HG03460 (cell line): ENCODE measurements around the gene SMIM34.
"Not testable (repeated sequence)": the region's sequence is repeated elsewhere in the genome, so short reads cannot be mapped to it uniquely, and the experiment has no call there.

Source experiments
- ATAC-seq: cut with Tn5 transposase; IDR thresholded peaks from one replicate; pipeline ENCODE4 v1.9.1; 2021; ENCODE audit not compliant: unreplicated experiment

Gene SMIM34, protein sequence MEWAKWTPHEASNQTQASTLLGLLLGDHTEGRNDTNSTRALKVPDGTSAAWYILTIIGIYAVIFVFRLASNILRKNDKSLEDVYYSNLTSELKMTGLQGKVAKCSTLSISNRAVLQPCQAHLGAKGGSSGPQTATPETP

DNA sequence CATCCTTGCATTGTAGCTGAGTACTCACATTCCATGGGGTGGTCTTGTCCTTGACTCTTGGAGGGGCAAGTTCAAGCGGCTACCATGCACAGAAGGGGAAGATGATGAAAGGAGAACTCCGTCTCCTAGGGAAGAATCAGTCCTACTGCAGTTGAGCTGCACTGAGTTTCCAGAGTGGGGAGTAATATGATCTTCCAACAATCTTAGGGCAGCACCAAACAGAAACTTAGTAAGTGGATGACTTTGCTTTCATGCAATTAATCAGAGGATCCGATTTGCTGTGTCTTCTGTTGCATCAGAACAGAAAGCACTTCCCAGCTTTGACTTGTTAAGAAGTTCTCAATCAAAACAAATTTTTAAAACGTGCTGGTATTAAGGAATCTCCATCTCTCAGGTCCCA lies at the start of gene SMIM34:
Gene SMIM34, minus strand, starts transcription at position 147 of the 400 bp plus-strand sequence. Its CDS starts 112 bp downstream, at position 35.
- not testable (repeated sequence) for ATAC-seq

DNA sequence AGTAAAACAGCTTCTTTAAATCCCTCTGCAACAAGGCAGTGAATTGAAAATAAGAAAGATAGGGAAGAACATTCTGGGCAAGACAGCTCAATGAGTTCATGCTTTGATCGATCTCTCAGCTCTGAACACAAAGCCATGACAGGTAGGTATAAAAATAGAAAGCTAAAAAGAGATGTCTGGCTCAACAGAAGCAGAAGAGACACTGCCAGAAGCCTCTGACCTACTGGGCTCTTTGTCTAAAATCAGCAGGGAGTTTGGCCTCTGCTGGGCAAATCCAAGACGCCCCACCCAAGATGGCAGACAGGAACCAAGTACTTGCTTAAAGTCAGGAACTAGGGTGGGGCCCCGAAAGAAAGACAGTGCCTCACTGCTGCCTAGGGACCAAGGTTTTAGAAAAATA lies 43.6 kb upstream of the SMIM34 start:
- ATAC-seq, result not testable (repeated sequence)

DNA sequence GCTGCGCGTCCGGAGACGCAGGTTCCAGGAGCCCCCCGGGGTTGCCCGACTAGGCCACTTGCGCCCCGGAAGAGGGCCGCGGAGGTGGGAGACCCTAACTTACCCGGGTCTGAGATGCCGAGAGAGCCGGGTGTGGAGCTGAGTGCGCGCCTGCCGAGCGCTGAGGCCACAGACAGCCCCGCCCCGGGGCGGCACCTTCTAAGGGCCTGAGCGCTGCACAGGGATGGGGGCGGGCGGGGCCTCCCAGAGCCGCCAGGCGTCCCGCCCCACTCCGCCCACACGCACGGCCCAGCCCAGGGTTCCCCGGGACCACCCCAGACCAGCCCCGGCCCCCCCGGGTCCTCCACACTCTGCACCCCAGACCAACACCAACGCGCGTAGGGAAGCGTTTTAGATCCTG lies 35.7 kb upstream of the SMIM34 start:
- not testable (repeated sequence) for ATAC-seq

DNA sequence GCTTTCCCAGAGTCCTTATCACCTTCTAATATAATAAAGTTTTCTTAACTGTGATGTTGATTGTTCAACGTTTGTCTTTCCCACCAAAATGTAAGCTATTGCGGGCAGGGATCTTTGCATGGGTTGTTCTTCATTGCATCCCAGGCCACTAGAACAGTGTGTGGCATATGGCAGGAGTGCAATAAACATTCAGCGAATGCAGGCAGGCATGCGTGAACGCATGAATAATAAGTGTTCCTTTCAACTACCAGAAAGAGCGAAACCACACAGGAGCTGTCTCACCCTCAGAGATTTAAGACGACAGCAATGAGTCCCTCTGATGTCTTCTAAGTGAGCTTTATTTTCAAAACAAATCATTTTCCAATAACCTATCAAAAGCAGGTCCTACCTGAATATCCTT lies 34.5 kb upstream of the SMIM34 start:
- ATAC-seq, result not testable (repeated sequence)

DNA sequence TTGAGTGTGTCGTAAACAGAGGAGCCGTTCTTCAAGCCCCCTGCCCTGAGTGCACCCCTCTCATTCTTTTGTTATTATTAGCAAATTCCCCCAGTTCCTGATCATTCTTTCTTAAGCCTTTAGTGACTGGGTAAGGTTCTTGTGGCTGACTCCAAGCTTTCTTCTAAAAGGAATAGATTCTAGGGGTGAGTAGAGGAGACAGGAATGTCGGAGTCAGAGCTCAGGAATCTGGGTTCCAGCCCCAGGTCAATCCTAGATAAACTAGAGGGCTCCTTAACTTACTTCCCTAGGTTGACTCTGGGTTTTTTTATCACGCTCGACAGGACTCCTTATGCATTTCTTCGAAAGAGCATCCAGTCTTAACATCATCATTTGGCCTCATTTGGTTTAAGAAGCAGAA lies 32.4 kb upstream of the SMIM34 start:
- ATAC-seq, result not testable (repeated sequence)

DNA sequence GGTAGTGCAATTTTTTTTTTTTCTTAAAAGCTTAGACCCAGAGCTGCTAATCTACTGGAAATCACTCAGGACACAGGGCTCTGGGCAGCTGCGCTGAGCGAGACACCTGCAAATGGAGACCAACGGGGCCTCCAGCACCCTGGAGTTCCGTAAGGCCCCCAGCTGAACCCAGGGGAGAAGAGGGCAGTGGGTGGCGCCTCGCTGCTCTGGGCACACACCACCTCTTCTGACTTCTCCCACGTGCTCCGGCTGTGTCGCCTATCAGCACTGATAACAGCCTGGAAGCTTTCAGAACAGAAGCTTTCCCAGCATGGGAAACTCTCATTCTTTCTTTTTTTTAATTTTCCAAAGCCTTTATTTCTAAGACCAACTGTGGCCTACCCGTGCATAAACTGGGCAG lies 31.9 kb upstream of the SMIM34 start:
- ATAC-seq, result not testable (repeated sequence)

DNA sequence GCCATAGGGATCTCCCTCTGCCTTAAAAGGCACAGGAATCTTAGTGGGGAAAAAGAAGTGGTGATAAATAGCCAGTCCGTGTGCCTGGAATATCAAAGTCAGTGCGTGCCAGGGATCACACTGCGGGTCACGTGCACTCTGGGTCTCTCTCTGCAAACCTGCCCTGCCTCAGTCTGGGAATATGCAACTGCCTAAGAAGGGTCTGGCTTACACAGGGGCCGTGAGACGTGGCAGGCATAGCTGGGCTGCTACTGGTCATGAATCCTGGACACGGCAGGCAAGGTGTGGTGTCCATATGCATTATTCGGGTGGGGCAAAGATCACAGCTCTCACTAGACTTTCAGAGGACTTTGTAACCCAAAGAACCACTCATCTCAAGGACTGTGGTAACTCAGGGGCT lies 23.3 kb upstream of the SMIM34 start:
- ATAC-seq, result not testable (repeated sequence)

DNA sequence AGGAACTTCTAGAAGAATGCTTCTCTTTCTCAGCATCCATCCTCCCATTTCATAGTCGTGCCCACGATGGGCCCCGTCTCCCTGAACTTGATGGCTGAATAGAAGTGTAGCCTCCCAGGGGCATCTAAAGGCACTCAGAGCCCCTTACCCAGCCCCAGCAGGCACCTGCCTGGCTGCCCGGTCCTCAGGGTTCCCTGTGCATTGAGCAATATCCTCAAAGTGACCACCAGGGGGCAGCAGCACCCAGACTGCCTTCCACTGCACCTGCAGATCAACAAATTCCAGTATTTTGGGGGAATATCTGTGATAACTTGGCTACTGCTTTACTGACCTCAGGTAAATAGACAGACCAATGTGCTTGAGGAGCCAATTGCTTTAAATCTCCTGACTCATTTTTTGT lies 19.7 kb upstream of the SMIM34 start:
- ATAC-seq, result not testable (repeated sequence)

DNA sequence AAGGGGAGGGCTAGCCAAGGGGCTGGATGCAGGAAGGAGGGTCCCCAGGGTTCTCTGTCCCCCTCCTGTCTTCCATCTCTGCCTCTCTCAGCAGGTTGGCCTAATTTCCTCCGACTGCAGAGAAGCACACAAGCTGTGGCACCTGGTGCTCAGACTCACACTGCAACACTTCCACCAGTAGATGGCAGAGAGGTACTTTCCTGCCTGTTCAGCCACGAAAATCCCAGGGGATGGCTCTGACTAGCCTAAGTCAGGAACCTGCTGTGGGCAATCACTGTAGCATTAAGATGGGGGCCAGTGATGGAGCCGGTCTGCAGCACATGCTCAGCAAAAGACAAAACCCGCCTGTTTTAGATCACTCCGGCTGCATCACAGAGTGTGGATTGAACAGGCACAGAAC lies 6.0 kb upstream of the SMIM34 start:
- not testable (repeated sequence) for ATAC-seq

DNA sequence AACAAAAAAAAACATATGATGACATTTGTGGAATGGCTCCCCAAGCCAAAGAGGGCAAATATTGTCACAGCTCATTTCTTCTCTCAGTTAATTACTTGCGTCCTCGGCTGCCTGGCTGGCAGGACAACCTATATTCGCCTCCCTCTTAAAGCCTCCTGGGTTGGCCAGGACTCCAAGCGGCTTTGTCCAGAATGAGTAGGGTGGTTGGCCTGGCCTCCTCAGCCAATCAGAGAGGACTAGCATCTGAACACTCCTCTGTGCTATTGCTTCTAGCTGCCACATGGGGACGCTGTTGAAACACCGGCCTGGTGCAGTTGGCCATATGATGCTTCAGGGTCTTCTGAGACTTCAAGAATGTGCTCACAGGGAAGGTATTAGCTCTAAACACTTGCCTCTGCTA lies 4.7 kb upstream of the SMIM34 start:
- ATAC-seq, result not testable (repeated sequence)

DNA sequence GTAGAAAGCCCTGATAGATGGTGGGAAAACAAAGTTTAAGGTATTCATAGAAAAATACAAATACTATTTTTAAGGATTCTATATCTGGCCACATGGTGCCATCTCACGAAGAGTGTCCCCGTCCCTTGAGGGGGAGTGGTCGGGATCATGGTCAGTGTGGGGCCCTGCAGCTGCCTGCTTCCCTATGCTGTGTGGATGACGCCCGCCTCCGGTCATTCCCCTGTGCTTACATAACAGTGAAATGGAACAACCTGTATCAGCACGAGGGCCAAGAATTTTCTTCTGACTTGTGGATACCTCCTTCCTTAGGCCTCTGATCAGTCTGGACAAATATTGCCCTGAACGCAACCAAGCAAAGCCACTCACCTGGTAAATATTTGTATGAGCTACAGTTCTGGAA lies 3.6 kb upstream of the SMIM34 start:
- not testable (repeated sequence) for ATAC-seq

DNA sequence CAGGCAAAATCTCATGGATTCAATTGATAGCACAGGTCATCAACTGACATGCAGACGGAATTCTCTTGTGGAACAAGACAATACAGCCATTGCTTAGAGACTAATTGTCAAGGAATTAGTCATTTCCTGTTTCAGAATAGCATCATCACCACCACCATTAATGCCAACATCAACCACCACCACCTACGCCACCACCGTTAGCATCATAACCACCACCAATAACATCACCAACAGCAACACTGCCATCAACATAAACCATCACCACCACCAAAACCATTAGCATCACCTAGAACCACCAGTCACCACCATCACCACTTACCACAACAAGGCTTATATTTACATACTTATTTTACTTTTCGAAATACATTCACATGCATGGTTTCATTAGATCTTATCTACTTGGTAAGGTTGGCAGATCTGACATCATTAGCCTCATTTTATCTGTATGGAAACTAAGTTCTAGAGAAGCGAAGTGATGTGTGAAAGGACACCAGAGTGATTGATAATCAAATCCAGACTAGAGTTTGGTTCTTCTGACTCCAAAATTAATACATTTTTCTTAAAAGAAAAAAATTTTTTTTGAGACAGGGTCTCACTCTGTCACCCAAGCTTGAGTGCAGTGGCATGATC lies 6.2 kb downstream of the SMIM34 start:
- ATAC-seq, result not testable (repeated sequence)

DNA sequence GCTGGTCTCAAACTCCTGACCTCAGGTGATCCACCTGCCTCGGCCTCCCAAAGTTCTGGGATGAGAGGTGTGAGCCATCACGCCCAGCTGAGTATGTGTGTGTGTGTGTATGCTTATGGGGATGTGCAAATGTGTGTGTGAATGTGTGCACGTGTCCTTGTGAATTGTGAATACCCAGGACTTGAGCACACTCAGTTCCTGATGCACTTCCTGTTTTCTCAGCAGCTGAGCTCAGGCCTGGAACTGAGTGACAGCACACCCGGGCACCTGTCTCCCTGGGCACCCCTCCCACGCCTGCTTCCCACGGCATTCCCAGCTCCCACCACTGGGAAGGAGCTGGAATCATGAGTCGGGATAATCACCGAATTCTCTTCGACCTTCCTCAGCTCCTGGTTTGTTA lies 16.5 kb downstream of the SMIM34 start:
- ATAC-seq, result not testable (repeated sequence)

DNA sequence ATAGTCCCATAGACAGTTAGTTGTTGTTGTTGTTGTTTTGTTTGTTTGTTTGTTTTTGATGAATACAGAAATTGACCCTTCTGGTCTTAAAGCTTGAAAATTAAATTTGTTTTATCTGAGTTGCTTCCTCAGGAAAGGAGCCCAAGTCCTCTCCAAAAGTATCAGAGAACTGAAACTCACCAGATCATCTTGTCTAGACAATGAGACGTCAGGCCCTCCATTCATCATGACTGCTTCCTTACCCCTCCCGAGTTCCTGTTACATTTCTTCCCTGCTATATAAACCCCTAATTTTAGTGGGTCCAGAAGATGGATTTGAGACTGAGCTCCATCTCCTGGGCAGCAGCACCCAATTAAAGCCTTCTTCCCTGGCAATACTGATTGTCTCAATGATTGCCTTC lies 17.1 kb downstream of the SMIM34 start:
- not testable (repeated sequence) for ATAC-seq

DNA sequence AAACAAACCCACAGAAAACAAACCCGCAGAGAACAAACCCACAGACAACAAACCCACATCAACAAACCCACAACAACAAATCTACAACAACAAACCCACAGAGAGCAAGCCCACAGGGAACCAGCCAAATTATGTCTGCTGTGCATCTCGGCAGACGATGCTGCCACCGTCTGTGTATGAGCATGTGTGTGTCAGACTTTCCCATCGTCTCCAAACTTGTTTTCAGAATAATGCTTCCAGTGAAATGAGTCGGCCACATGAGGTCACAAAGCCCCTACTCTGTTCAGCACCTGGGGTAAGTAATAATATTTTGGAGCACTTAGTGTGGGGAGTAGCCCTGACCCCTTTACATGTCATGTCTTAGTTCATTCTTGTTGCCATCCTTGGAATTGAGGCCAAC lies 17.6 kb downstream of the SMIM34 start:
- ATAC-seq, result not testable (repeated sequence)

DNA sequence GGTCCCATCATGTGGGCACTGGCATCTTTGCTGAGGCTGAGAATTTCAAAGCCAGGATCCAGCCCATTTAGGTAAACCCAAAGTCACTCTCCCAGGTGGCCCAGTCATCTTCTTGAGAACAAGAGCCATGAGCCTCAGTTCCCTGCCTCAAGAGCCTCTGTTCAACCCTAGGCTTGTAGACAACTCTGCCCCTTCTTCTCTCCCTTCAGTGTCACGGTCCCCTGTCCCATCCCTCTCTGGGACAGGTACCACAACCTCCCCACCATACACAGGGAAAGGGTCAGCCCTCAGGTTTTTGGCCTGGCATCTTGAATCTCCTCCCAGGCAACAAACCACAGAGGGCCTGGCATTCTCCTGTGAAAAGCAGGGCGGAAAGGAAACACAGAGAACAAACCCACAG lies 18.1 kb downstream of the SMIM34 start:
- not testable (repeated sequence) for ATAC-seq

DNA sequence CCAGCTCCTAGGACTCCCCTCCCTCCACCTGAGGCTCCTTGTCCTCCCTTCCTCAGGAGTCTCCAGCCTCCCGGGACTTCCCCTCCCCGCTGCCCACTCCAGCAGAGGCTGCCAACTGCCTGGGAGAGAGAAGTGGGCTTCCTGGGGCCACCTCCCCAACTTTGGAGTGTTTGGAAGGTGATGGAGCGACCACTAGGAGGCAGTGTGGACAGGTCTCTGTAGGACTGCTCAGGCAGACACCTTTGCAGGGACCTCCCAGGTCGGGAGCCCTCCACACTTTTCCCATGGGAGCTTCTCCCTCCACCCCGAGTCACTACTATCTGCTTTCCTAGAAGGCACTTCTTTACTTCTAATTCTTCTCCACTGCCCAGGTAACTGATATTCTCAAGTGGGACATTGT lies 19.0 kb downstream of the SMIM34 start:
- not testable (repeated sequence) for ATAC-seq

DNA sequence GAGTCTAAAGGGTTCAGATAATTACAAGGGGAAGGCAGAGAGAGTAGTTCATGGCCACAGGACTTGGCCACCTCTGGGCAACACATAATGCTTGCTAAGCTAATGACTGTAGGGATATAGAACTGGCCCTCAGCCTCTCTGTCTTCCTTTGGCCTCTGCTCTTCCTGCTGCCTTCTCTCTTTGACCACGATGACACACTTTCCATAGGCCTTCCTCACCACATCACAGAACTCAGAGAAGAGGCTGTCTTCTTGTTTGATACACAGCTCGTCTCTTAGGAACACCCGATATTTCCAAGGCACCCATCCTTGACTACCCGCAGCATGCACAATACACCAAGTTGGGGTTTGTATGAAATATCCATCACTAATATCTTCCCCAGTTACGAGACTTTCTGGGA lies 23.2 kb downstream of the SMIM34 start:
- not testable (repeated sequence) for ATAC-seq

DNA sequence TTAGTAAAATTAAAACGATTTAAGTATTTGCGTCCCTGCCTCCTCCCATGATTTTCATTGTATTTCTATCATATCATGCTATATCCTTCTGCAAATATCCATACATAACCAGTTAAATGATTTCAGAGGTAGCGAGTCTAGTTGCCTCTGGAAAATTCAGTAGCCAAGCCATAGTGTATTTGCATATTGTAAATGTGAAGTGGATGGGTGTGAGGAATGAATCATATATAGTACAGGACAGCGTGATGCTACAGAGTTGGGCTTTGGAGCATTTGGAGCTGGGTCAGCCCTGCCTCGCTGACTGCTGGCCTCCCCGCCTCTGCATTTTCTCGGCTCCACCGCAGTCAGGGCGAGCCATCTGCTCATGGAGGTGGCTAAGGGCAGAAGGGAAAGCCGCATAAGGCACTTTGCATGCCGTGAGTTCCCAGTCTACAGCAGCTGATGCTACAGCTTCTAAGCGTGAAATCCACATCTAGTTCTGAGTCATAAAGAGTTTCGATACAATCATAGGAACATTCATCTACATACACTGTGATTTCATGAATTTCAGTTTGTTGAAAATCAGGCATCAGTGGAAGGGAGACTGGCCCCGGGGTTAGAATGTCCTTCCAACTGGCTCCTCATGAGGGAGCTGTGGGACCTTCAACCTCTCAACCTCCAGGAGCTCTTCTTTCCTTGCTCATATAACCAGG lies 39.9 kb downstream of the SMIM34 start:
- not testable (repeated sequence) for ATAC-seq

DNA sequence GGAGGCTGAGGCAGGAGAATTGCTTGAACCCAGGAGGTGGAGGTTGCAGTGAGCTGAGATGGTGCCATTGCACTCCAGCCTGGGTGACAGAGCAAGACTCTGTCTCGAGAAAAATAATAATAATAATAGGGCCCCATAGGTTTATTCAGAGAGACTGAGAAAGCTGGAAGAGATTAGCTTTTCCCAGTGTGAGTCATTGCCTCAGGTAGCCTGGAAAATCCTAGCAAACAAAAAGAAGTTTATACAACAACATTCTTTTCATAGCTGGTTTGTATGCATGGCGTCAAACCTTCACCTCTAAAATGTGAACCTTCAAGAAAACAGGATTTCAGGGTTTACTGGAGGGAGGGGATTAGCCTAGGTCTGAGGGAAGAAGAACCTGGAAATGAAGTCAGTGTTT lies 40.6 kb downstream of the SMIM34 start:
- ATAC-seq, result not testable (repeated sequence)

DNA sequence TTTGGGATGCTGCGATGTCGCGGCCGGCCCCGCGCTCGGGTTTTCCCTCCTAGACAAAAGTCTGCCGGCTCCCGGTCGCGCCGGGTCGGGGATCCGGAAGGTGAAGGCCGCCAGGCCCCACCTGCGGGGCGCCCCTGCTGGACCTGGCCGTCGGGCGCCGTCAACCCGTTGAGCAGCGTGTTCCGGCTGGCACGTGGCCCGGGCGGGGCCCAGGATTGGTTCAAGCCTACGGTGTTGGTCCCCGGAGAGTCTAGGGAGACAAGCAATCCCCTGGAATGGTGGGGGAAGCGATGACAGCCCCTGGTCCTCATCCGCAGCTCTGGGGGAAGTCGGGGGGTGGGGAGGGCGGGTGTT lies 48.2 kb downstream of the SMIM34 start:
- peak; percentile 61 for ATAC-seq

DNA sequence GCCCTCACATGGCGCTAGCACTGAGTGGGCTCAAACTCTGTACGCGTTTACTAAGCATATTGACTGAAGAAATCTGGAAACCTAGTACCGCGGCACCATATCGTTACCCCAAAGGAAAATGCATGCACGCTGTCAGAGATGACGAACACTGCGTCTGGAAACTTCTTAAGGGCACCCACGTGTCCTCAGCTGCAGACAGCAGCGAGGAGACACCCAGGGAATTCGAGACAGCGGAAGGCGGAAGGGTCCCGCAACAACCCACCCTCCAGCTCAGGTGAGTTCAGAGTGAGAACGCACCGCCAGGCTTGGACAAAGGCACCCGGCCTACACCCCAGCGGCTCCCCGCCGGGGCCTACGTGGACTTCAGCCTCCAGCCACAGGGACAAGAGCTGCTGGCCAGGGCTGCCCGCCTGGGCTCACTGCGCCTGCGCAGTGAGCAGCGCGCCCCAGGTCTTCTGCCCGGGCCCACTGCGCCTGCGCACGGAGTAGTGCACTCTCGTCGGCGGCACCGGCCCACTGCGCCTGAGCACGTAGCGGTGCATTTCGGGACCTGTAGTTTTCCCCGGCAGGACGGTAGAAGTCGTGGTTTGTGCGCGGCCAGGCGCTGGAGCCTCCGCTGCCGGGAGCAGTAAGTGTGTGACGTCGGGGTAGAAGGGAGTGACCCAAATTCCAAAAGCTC lies 48.7 kb downstream of the SMIM34 start, which contains the start of gene SMIM11:
Gene SMIM11, plus strand, starts transcription at position 568 of the 679 bp plus-strand sequence. CDS start 3,998 bp downstream, outside the sequence.
- peak; percentile 87 for ATAC-seq
